ENCODE results near the gene MRPS15.

The MRPS15 gene

GRCh38 chr1:36486439-36487335 lies 22.5 kb upstream of the MRPS15 start:
- H3K9ac ChIP-seq: no peak overlapping the region
- H3K4me3 ChIP-seq (IDR thresholded peaks at IDR 0.05; ENCODE audit: insufficient read depth, low read depth, low read length): no peak overlapping the region
- H3K79me2 ChIP-seq (ENCODE audit: insufficient read depth, low read depth): no peaks in the 10 kb centered on the region
- H3K27ac ChIP-seq: no peak overlapping the region
- H2AFZ ChIP-seq (ENCODE audit: low read depth): no peak overlapping the region
- H4K20me1 ChIP-seq (ENCODE audit: insufficient read depth): no peaks in the 10 kb centered on the region
- no peak for TF ChIP-seq CTCF (conservative IDR thresholded peaks at IDR 0.05; ENCODE audit: low read depth, low read length)
- no peaks in the 10 kb centered on the region for H3K36me3 ChIP-seq (ENCODE audit: insufficient read depth)
- H3K4me1 ChIP-seq (ENCODE audit: low read depth, poor library complexity, severe bottlenecking): no peaks in the 10 kb centered on the region
- no peak overlapping the region for H3K4me2 ChIP-seq
- peaks cover 8% of the 10 kb centered on the region; the same call in 1 of the 2 replicates for H3K27me3 ChIP-seq (ENCODE audit: insufficient read depth, low read depth)

GRCh38 chr1:36486093-36486438 lies 21.9 kb upstream of the MRPS15 start:
- no peak overlapping the region for H3K27ac ChIP-seq
- no peak for TF ChIP-seq CTCF (conservative IDR thresholded peaks at IDR 0.05; ENCODE audit: low read depth, low read length)
- no peak overlapping the region for H3K4me3 ChIP-seq (IDR thresholded peaks at IDR 0.05; ENCODE audit: insufficient read depth, low read depth, low read length)
- H3K36me3 ChIP-seq (ENCODE audit: insufficient read depth): no peaks in the 10 kb centered on the region
- peaks cover 4% of the 10 kb centered on the region; the same call in 1 of the 2 replicates for H3K27me3 ChIP-seq (ENCODE audit: insufficient read depth, low read depth)
- H3K9ac ChIP-seq: no peak overlapping the region
- H3K4me2 ChIP-seq: no peak overlapping the region
- H3K4me1 ChIP-seq (ENCODE audit: low read depth, poor library complexity, severe bottlenecking): no peaks in the 10 kb centered on the region
- no peaks in the 10 kb centered on the region for H3K79me2 ChIP-seq (ENCODE audit: insufficient read depth, low read depth)
- no peak overlapping the region for H2AFZ ChIP-seq (ENCODE audit: low read depth)
- H4K20me1 ChIP-seq (ENCODE audit: insufficient read depth): no peaks in the 10 kb centered on the region

- no peak overlapping the region for H3K4me3 ChIP-seq (IDR thresholded peaks at IDR 0.05; ENCODE audit: insufficient read depth, low read depth, low read length)
- H3K79me2 ChIP-seq (ENCODE audit: insufficient read depth, low read depth): no peaks in the 10 kb centered on the region
- no peaks in the 10 kb centered on the region for H3K4me1 ChIP-seq (ENCODE audit: low read depth, poor library complexity, severe bottlenecking)
- no peak overlapping the region for H3K4me2 ChIP-seq
- TF ChIP-seq CTCF (conservative IDR thresholded peaks at IDR 0.05; ENCODE audit: low read depth, low read length): no peak
- H3K27me3 ChIP-seq (ENCODE audit: insufficient read depth, low read depth): no peaks in the 10 kb centered on the region; the same call in 1 of the 2 replicates
- no peak overlapping the region for H3K27ac ChIP-seq
- H4K20me1 ChIP-seq (ENCODE audit: insufficient read depth): no peaks in the 10 kb centered on the region
- no peaks in the 10 kb centered on the region for H3K36me3 ChIP-seq (ENCODE audit: insufficient read depth)
- H3K9ac ChIP-seq: no peak overlapping the region
- H2AFZ ChIP-seq (ENCODE audit: low read depth): no peak overlapping the region
Observed at GRCh38 chr1:36484099-36484498, 19.9 kb upstream of the MRPS15 start.

GRCh38 chr1:36482724-36483388 lies 18.7 kb upstream of the MRPS15 start, which contains the start of gene CSF3R:
CSF3R (minus strand) TSS chr1:36482913; CDS start chr1:36479496, 3,417 bp downstream.
- H2AFZ ChIP-seq (ENCODE audit: low read depth): no peak within 1 kb of the TSS
- H3K4me3 ChIP-seq (IDR thresholded peaks at IDR 0.05; ENCODE audit: insufficient read depth, low read depth, low read length): no peak within 1 kb of the TSS
- H4K20me1 ChIP-seq (ENCODE audit: insufficient read depth): no peaks in the 10 kb centered on the region
- H3K79me2 ChIP-seq (ENCODE audit: insufficient read depth, low read depth): no peaks in the 10 kb centered on the region
- no peak for TF ChIP-seq CTCF (conservative IDR thresholded peaks at IDR 0.05; ENCODE audit: low read depth, low read length)
- H3K4me1 ChIP-seq (ENCODE audit: low read depth, poor library complexity, severe bottlenecking): no peaks in the 10 kb centered on the region
- H3K27me3 ChIP-seq (ENCODE audit: insufficient read depth, low read depth): no peaks in the 10 kb centered on the region; the same call in 1 of the 2 replicates
- H3K27ac ChIP-seq: no peak within 1 kb of the TSS
- no peak within 1 kb of the TSS for H3K4me2 ChIP-seq
- H3K36me3 ChIP-seq (ENCODE audit: insufficient read depth): no peaks in the 10 kb centered on the region
- H3K9ac ChIP-seq: no peak within 1 kb of the TSS

All from KMS-11 (cell line).